ENCODE data around the gene CDC20.

Gene CDC20

DNA sequence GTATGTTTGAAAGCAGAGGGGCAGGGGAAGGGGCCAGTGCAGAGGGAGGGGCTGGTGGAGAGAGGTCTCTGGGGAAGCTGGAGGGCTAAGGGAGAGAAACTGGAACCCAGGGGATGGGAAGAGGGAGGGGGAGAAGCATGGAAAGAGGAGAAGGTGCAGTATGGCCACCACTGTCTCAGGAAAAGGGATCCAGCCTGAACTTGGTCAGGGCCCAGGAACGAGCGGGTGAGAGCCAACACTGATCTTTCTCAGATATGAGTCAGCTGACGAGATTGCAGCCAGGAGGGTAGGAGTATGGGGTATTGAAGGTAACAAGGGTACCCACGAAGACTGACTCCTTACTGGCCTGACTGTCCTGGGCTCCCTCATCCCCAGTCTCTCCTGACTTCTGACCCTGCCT lies 40.0 kb upstream of the CDC20 start:
- Mint-ChIP-seq H3K4me1 (ENCODE audit: low read depth in 2 of 2) (no peaks in the 10 kb centered on the region), H3K4me3 (no peak overlapping the region), H3K36me3 (ENCODE audit: insufficient read depth) (no peaks in the 10 kb centered on the region), H3K27me3 (peaks cover 0 to 11% of the 10 kb centered on the region in 2 donors), H3K9me3 (no peaks in the 10 kb centered on the region), H3K27ac (no peak overlapping the region)
- no peak for ATAC-seq (replicated peaks)
- DNase-seq: no peak

DNA sequence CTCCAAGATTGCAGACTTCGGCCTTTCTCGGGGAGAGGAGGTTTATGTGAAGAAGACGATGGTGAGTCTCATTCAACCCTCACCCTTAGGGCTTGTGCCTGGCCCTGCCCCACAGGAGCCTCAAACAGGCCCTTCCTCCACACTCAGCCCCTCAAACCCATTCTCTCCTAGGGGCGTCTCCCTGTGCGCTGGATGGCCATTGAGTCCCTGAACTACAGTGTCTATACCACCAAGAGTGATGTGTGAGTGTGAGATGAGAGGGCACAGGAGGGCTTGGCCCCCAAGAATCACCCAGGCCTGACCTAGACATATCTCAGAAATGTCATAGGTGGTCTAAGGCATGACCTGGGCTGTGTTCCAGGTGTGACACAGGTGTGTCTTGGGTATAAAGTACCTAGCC lies 39.5 kb upstream of the CDC20 start:
- ATAC-seq (replicated peaks): no peak
- peaks cover 0 to 2% of the 10 kb centered on the region in 2 donors for H3K4me1 Mint-ChIP-seq (ENCODE audit: low read depth in 2 of 2)
- H3K9me3 Mint-ChIP-seq: peaks cover 0 to 1% of the 10 kb centered on the region in 2 donors
- H3K4me3 Mint-ChIP-seq: no peak overlapping the region
- H3K27ac Mint-ChIP-seq: no peak overlapping the region
- no peaks in the 10 kb centered on the region for H3K36me3 Mint-ChIP-seq (ENCODE audit: insufficient read depth)
- no peak for DNase-seq
- peaks cover 0 to 11% of the 10 kb centered on the region in 2 donors for H3K27me3 Mint-ChIP-seq

DNA sequence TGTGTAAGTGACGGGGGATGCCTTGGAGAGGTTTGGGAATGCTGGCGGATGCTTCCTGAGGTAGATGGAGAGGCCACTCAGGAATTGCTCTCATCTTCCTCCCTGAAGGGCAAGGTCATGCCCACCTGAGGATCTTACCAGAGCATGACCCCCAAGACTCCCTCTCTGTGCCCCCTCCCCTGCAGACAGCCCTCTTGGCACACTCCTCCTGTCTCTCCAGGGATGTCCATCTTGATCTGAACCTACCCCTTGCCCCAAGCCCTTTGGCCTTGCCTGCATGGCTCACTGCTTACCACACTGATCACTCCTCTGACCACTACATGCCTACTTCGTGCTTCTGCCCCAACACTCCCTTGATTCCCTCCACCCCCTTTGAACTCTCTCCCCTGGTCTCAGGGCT lies 39.0 kb upstream of the CDC20 start:
- H3K36me3 Mint-ChIP-seq (ENCODE audit: insufficient read depth): no peaks in the 10 kb centered on the region
- no peak overlapping the region for H3K4me3 Mint-ChIP-seq
- no peak for DNase-seq
- H3K27me3 Mint-ChIP-seq: peaks cover 0 to 11% of the 10 kb centered on the region in 2 donors
- H3K9me3 Mint-ChIP-seq: peaks cover 0 to 3% of the 10 kb centered on the region in 2 donors
- H3K4me1 Mint-ChIP-seq (ENCODE audit: low read depth in 2 of 2): peaks cover 0 to 2% of the 10 kb centered on the region in 2 donors
- ATAC-seq (replicated peaks): no peak
- no peak overlapping the region for H3K27ac Mint-ChIP-seq

DNA sequence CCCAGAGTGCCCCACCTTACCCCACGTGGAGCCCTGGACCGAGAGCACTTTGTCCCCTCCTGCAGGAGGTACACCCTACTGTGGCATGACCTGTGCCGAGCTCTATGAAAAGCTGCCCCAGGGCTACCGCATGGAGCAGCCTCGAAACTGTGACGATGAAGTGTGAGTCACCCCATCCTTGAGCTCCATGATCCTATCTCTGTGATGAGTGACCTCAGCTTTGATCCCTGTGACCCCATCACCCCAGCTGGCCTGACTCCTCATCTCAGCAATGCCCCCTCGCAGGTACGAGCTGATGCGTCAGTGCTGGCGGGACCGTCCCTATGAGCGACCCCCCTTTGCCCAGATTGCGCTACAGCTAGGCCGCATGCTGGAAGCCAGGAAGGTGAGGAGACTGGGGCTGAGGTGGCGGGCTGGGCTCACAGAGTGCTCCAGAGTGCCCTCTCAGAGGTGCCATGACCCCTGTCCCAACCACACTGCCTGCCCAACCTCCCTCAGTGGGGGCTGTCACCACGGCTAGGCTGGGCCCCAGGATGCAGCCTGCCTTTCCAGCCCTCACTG lies 37.4 kb upstream of the CDC20 start:
- Mint-ChIP-seq H3K4me3 (no peak overlapping the region), H3K4me1 (ENCODE audit: low read depth in 2 of 2) (peaks cover 0 to 2% of the 10 kb centered on the region in 2 donors), H3K36me3 (ENCODE audit: insufficient read depth) (no peaks in the 10 kb centered on the region), H3K9me3 (peaks cover 0 to 5% of the 10 kb centered on the region in 2 donors), H3K27me3 (peaks cover 0 to 11% of the 10 kb centered on the region in 2 donors), H3K27ac (no peak overlapping the region)
- no peak for DNase-seq
- ATAC-seq (replicated peaks): no peak

DNA sequence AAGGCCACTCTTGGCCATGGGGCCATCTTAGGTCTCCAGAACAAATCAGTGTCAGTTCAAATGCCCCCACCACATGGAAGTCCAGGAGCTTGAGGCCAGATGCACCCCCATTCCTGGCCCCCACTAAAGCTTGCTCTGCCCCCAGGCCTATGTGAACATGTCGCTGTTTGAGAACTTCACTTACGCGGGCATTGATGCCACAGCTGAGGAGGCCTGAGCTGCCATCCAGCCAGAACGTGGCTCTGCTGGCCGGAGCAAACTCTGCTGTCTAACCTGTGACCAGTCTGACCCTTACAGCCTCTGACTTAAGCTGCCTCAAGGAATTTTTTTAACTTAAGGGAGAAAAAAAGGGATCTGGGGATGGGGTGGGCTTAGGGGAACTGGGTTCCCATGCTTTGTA lies 36.3 kb upstream of the CDC20 start:
- Mint-ChIP-seq H3K4me1 (ENCODE audit: low read depth in 2 of 2) (peaks cover 0 to 2% of the 10 kb centered on the region in 2 donors), H3K36me3 (ENCODE audit: insufficient read depth) (no peaks in the 10 kb centered on the region), H3K27me3 (peaks cover 0 to 7% of the 10 kb centered on the region in 2 donors), H3K27ac (no peak overlapping the region), H3K9me3 (peaks cover 0 to 5% of the 10 kb centered on the region in 2 donors), H3K4me3 (no peak overlapping the region)
- no peak for ATAC-seq (replicated peaks)
- DNase-seq: no peak

DNA sequence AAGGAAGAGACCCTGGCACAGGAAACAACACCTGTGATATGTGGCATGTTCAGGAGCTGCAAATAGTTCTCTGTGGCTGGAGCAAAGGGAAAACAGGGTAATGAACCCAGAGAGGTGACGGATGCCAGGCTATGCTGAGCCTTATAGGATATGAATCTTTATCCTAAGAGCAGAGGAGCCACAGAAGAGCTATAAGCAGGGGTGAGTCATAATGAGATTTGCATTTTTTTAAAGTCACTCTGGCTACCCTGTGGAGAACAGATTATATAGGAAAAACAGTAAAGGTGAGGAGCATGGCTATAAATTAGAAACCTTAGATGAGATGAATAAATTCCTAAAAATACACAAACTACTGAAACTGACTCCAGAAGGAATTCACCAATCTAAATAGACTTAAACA lies 34.0 kb upstream of the CDC20 start:
- Mint-ChIP-seq H3K27ac (no peak overlapping the region), H3K4me3 (no peak overlapping the region), H3K9me3 (peaks cover 0 to 7% of the 10 kb centered on the region in 2 donors), H3K27me3 (no peaks in the 10 kb centered on the region), H3K36me3 (ENCODE audit: insufficient read depth) (no peaks in the 10 kb centered on the region), H3K4me1 (ENCODE audit: low read depth in 2 of 2) (peaks cover 0 to 2% of the 10 kb centered on the region in 2 donors)
- ATAC-seq (replicated peaks) (no peak), DNase-seq (no peak)

DNA sequence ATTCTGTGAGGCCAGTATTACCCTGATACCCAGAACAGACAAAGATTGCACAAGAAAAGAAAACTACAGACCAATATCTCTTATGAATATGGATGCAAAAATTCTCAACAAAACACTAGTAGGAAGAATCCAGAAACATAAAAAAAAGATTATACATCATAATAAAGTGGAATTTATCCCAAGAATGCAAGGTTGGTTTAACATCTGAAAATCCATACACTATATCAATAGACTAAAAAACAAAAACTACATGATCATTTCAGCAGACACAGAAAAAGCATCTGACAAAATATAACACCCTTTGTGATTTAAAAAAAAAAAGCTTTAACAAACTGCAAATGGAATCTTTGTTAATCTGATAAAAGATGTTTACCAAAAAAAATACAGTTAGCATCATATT lies 33.4 kb upstream of the CDC20 start:
- Mint-ChIP-seq H3K9me3 (peaks cover 0 to 7% of the 10 kb centered on the region in 2 donors), H3K4me3 (no peak overlapping the region), H3K36me3 (ENCODE audit: insufficient read depth) (no peaks in the 10 kb centered on the region), H3K27me3 (no peaks in the 10 kb centered on the region), H3K27ac (no peak overlapping the region), H3K4me1 (ENCODE audit: low read depth in 2 of 2) (peaks cover 0 to 2% of the 10 kb centered on the region in 2 donors)
- DNase-seq (no peak), ATAC-seq (replicated peaks) (no peak)

DNA sequence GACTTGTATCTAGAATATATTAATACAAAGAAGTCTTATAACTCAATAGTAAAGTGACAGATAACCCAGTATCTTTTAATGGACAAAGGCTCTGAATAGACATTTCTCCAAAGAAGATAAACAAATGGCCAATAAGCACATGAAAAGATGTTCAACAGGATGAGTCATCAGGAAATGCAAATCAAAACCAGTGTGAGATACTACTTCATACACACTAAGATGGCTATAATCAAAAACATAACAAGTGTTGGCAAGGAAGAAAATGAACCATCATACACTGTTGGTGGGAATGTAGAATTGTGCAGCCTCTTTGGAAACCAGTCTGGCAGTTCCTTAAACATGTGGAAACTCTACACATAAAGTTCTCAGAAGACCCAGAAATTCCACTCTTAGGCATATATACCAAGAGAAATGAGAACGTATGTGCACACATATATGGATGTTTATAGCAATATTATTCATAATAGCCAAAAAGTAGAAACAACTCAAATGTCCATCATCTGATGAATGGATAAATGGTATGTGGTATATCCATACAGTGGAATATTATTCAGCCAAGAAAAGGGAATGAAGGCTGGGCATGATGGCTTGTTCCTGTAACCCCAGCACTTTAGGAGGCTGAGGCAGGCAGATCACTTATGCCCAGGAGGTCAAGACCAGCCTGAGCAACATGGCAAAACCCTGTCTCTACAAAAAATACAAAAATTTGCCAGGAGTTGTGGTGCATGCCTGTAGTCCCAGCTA lies 31.1 kb upstream of the CDC20 start:
- Mint-ChIP-seq H3K27ac (no peak overlapping the region), H3K9me3 (peaks cover 0 to 7% of the 10 kb centered on the region in 2 donors), H3K4me1 (ENCODE audit: low read depth in 2 of 2) (peaks cover 0 to 2% of the 10 kb centered on the region in 2 donors), H3K4me3 (no peak overlapping the region), H3K27me3 (no peaks in the 10 kb centered on the region), H3K36me3 (ENCODE audit: insufficient read depth) (no peaks in the 10 kb centered on the region)
- no peak for ATAC-seq (replicated peaks)
- DNase-seq: no peak

DNA sequence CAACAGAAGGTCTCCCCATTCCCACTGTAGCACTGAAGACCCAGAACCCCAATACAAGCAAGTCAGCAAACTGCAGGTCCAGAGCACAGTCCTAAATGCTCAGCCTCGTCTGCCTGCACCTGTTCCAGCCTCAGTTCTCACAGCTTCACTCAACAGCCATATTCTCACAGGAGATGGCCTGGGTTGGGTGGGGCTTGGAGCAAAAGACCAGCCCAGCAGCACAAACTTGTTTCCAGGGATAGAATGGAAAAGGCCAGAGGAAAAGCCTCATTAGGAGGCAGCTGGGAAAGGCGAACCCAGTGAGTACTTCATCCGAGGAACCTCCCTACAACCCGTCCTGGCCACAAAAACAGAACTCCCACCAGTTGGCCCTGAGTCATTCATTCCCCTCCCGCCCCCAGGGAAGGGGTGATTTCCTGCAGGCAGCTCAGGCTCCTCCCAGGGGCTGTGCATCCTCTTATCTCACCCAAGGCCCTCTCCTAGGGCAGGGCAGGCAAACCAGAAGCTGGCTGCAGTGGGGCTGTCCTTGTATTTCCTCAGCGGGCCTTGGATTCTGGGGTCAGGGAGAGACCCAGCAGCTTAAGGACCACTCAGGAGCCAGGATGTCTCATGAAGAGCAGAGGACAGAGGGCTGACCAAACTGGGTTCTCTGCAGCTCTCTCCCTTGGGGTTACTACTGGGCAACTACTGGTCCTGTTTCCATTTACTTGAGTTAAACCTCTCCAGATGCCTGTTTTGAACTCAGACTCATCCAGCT lies 28.6 kb upstream of the CDC20 start:
- peaks cover 0 to 3% of the 10 kb centered on the region in 2 donors for H3K9me3 Mint-ChIP-seq
- no peak for ATAC-seq (replicated peaks)
- no peak overlapping the region for H3K4me3 Mint-ChIP-seq
- no peaks in the 10 kb centered on the region for H3K4me1 Mint-ChIP-seq (ENCODE audit: low read depth in 2 of 2)
- H3K36me3 Mint-ChIP-seq (ENCODE audit: insufficient read depth): no peaks in the 10 kb centered on the region
- DNase-seq: no peak
- no peak overlapping the region for H3K27ac Mint-ChIP-seq
- no peaks in the 10 kb centered on the region for H3K27me3 Mint-ChIP-seq

DNA sequence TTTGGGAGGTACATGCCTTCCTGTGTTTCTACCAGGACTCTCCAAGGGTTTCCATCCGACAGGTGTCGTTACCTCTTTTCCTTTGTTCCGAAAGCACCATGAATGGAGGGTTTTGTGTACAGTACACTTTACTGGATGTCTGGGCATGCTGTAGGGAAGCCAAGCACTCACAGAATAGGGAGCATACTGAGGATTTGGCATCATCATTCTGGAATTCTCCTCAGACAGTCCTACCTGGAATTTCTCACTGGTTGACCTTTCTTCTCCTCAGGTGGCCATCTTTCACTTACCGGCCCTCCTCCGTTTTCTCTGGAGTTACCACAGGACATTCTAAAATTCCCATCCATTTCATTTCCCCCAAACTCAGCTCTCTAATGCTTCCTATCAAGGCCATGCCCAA lies 27.1 kb upstream of the CDC20 start:
- H3K4me1 Mint-ChIP-seq (ENCODE audit: low read depth in 2 of 2): no peaks in the 10 kb centered on the region
- ATAC-seq (replicated peaks) (no peak), DNase-seq (no peak)
- no peaks in the 10 kb centered on the region for H3K36me3 Mint-ChIP-seq (ENCODE audit: insufficient read depth)
- H3K27ac Mint-ChIP-seq: no peak overlapping the region
- peaks cover 0 to 3% of the 10 kb centered on the region in 2 donors for H3K9me3 Mint-ChIP-seq
- H3K4me3 Mint-ChIP-seq: no peak overlapping the region
- H3K27me3 Mint-ChIP-seq: no peaks in the 10 kb centered on the region

DNA sequence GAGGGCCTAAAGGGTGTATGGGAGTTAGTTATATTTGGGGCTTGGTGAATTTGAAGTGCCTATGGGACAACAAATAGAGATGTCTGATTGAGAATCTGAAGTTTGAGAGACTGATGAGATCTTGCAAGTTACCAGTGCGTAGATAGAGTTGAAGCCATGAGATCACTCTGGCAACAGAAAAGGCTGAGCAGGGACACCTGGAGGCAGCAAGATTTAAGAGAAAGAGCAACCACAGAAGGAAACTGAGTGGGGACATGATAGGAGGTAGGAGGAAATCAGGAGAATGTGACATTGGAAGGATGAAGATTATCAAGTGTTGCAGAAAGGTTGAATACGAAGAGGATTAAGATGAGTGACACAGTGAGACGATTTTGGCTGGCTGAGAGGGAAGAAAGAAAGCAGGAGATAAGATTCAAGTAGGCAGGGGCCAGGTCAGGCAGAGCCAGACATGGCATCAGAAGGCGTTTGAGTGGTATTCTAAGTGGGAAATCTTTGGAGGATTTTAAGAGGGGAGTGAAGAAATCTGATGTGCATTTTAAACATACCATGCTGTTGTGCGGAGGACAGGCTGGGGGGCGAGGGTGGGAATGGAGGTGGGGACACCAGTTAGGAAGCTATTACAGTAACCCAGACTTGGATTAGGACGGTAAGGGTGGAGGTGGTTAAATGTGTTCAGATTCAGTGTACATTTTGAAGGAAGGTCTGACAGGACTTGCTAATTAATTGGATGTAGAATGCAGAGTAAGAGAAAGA lies 24.2 kb upstream of the CDC20 start:
- no peaks in the 10 kb centered on the region for H3K27me3 Mint-ChIP-seq
- H3K36me3 Mint-ChIP-seq (ENCODE audit: insufficient read depth): no peaks in the 10 kb centered on the region
- H3K4me1 Mint-ChIP-seq (ENCODE audit: low read depth in 2 of 2): no peaks in the 10 kb centered on the region
- no peak overlapping the region for H3K27ac Mint-ChIP-seq
- ATAC-seq (replicated peaks) (no peak), DNase-seq (no peak)
- H3K9me3 Mint-ChIP-seq: no peaks in the 10 kb centered on the region
- no peak overlapping the region for H3K4me3 Mint-ChIP-seq

DNA sequence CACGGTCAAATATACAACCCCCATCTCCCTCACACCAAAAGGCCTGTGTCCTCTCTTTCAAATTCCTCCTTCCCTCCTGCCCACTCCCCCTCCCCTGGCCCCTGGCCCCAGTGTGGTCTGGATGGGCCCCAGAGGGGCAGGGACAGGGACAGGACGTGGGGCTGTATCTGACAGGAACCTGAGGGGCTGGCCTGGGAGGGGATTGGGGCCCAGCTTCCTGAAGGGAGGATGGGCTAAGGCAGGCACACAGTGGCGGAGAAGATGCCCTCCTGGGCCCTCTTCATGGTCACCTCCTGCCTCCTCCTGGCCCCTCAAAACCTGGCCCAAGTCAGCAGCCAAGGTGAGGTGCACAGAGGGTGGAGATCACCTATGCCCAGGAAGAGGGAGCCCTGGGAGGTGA lies 21.2 kb upstream of the CDC20 start, which contains the start of gene MPL:
Gene MPL, plus strand, starts transcription at position 231 of the 400 bp plus-strand sequence. Its CDS starts 31 bp downstream, at position 262.
- ATAC-seq (replicated peaks): no peak
- H3K4me3 Mint-ChIP-seq: no peak within 1 kb of the TSS
- DNase-seq: no peak
- no peaks in the 10 kb centered on the region for H3K4me1 Mint-ChIP-seq (ENCODE audit: low read depth in 2 of 2)
- no peaks in the 10 kb centered on the region for H3K27me3 Mint-ChIP-seq
- no peaks in the 10 kb centered on the region for H3K36me3 Mint-ChIP-seq (ENCODE audit: insufficient read depth)
- H3K9me3 Mint-ChIP-seq: no peaks in the 10 kb centered on the region
- H3K27ac Mint-ChIP-seq: no peak within 1 kb of the TSS

DNA sequence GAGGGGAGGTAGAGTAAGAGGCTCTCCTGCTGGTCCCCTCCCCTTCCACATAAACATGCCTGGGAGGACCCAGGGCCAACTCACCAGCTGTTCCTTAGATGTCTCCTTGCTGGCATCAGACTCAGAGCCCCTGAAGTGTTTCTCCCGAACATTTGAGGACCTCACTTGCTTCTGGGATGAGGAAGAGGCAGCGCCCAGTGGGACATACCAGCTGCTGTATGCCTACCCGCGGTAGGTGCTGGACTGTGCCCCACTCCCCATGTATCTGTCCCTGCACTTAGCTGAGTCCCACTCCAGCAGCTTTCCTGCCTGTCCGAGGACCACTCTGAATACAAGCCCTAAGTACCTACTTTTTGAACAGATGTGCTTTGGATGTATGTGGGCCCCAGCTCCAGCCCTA lies 20.8 kb upstream of the CDC20 start:
- H3K9me3 Mint-ChIP-seq: no peaks in the 10 kb centered on the region
- no peaks in the 10 kb centered on the region for H3K36me3 Mint-ChIP-seq (ENCODE audit: insufficient read depth)
- H3K4me1 Mint-ChIP-seq (ENCODE audit: low read depth in 2 of 2): no peaks in the 10 kb centered on the region
- no peak overlapping the region for H3K4me3 Mint-ChIP-seq
- ATAC-seq (replicated peaks) (no peak), DNase-seq (no peak)
- no peak overlapping the region for H3K27ac Mint-ChIP-seq
- H3K27me3 Mint-ChIP-seq: no peaks in the 10 kb centered on the region
